HUES6 (cell line): Measurements from ENCODE around the gene KDM3B.
"Not testable (repeated sequence)": the region's sequence is repeated elsewhere in the genome, so short reads cannot be mapped to it uniquely, and the experiment has no call there.

Source experiments
- H3K27ac ChIP-seq: 2 replicates; pipeline ENCODE4 v1.7.0; 2013; ENCODE audit warnings: low read depth, mild to moderate bottlenecking, low read length, inconsistent platforms
- H3K27me3 ChIP-seq: 2 replicates; pipeline ENCODE4 v1.6.1; 2013; ENCODE audit warnings: low read length; ENCODE audit not compliant: control insufficient read depth, insufficient read depth
- H3K36me3 ChIP-seq: 2 replicates; pipeline ENCODE4 v1.6.1; 2013; ENCODE audit warnings: low read length; ENCODE audit not compliant: control insufficient read depth, insufficient read depth
- H3K4me1 ChIP-seq: 2 replicates; pipeline ENCODE4 v1.6.1; 2013; ENCODE audit warnings: low read length; ENCODE audit not compliant: control insufficient read depth, insufficient read depth
- H3K4me3 ChIP-seq: 2 replicates; pipeline ENCODE4 v1.5.1; 2013; ENCODE audit warnings: low read depth, low read length
- H3K9ac ChIP-seq: one replicate; pipeline ENCODE4 v1.6.1; 2013; ENCODE audit warnings: mild to moderate bottlenecking, low read length
- H3K9me3 ChIP-seq: 2 replicates; pipeline ENCODE4 v1.6.1; 2013; ENCODE audit warnings: low read depth, low read length; ENCODE audit not compliant: control insufficient read depth, insufficient read depth

KDM3B gene, protein sequence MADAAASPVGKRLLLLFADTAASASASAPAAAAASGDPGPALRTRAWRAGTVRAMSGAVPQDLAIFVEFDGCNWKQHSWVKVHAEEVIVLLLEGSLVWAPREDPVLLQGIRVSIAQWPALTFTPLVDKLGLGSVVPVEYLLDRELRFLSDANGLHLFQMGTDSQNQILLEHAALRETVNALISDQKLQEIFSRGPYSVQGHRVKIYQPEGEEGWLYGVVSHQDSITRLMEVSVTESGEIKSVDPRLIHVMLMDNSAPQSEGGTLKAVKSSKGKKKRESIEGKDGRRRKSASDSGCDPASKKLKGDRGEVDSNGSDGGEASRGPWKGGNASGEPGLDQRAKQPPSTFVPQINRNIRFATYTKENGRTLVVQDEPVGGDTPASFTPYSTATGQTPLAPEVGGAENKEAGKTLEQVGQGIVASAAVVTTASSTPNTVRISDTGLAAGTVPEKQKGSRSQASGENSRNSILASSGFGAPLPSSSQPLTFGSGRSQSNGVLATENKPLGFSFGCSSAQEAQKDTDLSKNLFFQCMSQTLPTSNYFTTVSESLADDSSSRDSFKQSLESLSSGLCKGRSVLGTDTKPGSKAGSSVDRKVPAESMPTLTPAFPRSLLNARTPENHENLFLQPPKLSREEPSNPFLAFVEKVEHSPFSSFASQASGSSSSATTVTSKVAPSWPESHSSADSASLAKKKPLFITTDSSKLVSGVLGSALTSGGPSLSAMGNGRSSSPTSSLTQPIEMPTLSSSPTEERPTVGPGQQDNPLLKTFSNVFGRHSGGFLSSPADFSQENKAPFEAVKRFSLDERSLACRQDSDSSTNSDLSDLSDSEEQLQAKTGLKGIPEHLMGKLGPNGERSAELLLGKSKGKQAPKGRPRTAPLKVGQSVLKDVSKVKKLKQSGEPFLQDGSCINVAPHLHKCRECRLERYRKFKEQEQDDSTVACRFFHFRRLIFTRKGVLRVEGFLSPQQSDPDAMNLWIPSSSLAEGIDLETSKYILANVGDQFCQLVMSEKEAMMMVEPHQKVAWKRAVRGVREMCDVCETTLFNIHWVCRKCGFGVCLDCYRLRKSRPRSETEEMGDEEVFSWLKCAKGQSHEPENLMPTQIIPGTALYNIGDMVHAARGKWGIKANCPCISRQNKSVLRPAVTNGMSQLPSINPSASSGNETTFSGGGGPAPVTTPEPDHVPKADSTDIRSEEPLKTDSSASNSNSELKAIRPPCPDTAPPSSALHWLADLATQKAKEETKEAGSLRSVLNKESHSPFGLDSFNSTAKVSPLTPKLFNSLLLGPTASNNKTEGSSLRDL (N-terminal part only)

DNA sequence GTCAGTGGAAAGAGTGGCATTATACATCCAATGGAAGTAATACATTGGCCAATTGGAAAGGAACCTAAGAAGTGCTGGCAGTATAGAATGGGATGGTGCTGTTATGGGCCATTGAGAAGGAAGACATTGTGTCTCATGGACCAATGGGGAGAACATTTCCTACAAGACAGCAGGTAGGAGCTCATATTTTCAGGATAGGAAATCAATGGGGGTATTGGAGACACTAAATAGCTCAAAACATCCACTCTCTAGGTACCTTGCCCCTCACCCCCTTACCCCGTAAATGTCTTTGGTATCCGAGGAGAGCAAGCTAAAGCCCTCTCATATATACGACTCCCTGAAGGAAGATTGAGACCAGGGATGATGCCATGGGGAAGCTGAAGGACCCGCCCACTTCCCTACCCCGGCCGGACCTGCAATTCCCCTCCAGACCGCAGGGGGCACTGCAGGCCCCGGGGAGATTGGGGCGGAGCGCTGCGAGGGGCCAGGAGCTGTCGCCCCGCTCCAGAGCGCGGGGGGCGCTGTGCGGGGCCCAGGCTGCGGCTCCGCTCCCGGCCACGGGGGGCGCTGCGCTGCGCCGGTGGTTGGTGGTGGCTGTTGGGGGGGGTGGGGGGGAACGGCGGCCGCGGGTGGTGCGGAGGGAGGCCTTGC is at the start of gene KDM3B:
Gene KDM3B (plus strand): TSS at position 615 of the 651 bp plus-strand sequence. CDS start 111 bp downstream, outside the sequence.
- Histone ChIP-seq H3K9me3 (peaks cover 4% of the 10 kb centered on the region; the same call in 1 of the 2 replicates), H3K4me1 (peaks cover 13% of the 10 kb centered on the region; the same call in 1 of the 2 replicates), H3K27me3 (no peaks in the 10 kb centered on the region), H3K36me3 (peaks cover 31% of the 10 kb centered on the region), H3K27ac (peak within 1 kb of the TSS; percentile 84), H3K4me3 (peak within 1 kb of the TSS; percentile 98), H3K9ac (peak within 1 kb of the TSS; percentile 96)

DNA sequence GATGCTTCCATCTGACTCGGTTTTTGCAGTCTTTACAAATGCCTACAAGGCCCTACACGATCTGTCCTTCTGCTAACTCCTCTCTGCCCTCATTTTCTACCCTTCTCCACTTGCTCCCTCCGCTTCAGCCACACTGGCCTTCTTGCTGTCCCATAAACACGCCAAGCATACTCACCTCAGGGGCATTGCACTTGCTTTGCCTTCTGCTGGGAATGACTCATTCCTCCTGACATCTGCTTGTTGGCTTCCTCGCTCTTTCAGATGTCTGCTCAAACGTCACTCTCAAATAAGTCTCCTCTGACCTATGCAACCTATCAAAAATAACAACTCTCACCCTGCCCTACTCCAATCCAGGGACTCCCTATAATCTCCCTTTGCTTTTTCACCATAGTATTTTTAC is 49.1 kb upstream of the KDM3B start:
- Histone ChIP-seq H3K9ac (no peak overlapping the region), H3K9me3 (no peaks in the 10 kb centered on the region), H3K4me1 (no peaks in the 10 kb centered on the region), H3K27ac (no peak overlapping the region), H3K27me3 (no peaks in the 10 kb centered on the region), H3K4me3 (no peak overlapping the region), H3K36me3 (peaks cover 14% of the 10 kb centered on the region; the same call in 1 of the 2 replicates)

DNA sequence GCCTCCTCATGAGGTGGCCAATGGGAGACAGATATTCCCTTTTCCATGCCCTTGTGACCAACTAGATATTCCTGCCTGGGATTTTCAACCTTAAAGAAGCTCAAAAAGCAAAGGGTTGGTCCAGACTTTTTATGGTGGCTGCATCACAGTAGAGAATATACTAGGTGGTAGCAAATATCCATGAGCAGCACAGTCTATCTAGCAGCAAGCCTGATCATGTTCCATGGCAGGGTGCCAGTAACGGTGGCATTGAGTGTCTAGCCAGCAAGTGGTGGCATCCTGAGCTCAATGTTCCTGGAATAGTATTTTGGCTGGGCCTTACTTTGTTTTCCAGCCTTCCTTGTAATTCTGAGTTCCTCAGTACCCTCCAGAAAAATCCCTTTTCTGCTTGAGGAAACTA is 46.7 kb upstream of the KDM3B start:
- Histone ChIP-seq H3K27ac (no peak overlapping the region), H3K9ac (no peak overlapping the region), H3K27me3 (no peaks in the 10 kb centered on the region), H3K4me3 (no peak overlapping the region), H3K4me1 (no peaks in the 10 kb centered on the region), H3K36me3 (peaks cover 9% of the 10 kb centered on the region; the same call in 1 of the 2 replicates), H3K9me3 (no peaks in the 10 kb centered on the region)

DNA sequence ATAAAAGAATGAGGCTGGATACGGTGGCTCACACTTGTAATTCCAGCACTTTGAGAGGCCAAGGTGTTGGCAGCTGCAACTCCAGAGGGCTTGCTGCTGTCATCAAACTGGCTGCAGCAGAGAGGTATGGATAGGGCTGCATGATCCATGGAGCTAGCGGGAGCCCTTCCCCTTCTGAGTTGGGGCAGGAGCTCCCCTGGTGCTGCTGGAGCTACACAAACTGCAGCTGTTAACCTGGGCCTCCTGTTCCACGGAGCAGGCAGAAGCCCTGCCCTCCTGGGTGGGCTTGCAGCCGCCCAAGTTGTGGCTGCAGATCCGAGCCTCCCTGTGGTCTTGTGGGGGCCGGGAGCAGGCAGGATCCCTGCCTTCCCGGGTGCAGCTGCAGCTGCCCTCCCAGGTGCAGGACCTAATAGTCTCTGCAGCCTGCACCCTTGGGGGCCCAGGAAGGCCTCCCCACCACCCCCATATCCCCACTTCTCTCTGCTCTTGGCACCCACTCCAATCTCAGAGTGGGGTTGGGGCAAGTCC is 36.7 kb upstream of the KDM3B start:
- Histone ChIP-seq H3K4me1 (no peaks in the 10 kb centered on the region), H3K9ac (no peak overlapping the region), H3K9me3 (no peaks in the 10 kb centered on the region)

DNA sequence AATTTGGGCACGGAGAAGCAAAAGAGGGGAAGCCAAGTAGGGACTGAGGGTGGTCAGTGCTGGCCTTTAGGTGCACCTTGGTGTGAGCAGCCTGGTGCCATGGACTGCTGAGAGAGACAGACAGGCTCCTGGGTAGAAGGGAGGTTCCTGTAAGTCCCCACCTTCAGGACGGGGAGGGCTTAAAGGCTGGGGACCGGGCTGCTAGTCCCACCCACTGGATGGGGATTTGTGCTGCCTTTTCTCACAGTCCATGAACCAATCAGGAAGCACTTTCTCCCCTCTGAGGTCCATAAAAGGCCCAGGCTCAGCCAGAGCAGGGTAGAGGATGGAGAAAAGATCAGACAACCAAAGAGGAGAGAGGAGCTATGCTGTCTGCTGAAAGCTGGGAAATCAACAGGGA is 36.1 kb upstream of the KDM3B start:
- no peaks in the 10 kb centered on the region for H3K4me1 ChIP-seq
- no peaks in the 10 kb centered on the region for H3K27me3 ChIP-seq
- H3K9ac ChIP-seq, result no peak overlapping the region
- no peaks in the 10 kb centered on the region for H3K9me3 ChIP-seq
- peaks cover 44% of the 10 kb centered on the region for H3K36me3 ChIP-seq
- no peak overlapping the region for H3K4me3 ChIP-seq
- no peak overlapping the region for H3K27ac ChIP-seq

More for the DNA sequence above, 36.7 kb upstream of the KDM3B start:
- H3K27ac ChIP-seq, result no peak overlapping the region
- peaks cover 44% of the 10 kb centered on the region for H3K36me3 ChIP-seq
- no peaks in the 10 kb centered on the region for H3K27me3 ChIP-seq
- no peak overlapping the region for H3K4me3 ChIP-seq

DNA sequence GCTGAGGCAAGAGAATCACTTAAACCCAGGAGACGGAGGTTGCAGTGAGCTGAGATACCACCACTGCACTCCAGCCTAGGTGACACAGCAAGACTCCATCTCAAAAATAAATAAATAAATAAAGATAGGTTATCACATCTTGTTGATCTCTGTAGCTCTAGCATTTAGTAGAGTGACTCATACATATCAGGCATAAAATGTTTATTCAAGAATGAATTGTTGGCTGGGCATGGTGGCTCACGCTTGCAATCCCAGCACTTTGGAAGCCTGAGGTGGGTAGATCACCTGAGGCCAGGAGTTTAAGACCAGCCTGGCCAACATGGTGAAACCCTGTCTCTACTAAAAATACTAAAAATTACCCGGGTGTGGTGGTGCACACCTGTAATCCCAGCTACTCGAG is 34.3 kb upstream of the KDM3B start:
- H3K36me3 ChIP-seq, result peaks cover 41% of the 10 kb centered on the region
- H3K9me3 ChIP-seq, H3K27me3 ChIP-seq, H3K9ac ChIP-seq, H3K27ac ChIP-seq, H3K4me1 ChIP-seq, H3K4me3 ChIP-seq: not testable (repeated sequence)

DNA sequence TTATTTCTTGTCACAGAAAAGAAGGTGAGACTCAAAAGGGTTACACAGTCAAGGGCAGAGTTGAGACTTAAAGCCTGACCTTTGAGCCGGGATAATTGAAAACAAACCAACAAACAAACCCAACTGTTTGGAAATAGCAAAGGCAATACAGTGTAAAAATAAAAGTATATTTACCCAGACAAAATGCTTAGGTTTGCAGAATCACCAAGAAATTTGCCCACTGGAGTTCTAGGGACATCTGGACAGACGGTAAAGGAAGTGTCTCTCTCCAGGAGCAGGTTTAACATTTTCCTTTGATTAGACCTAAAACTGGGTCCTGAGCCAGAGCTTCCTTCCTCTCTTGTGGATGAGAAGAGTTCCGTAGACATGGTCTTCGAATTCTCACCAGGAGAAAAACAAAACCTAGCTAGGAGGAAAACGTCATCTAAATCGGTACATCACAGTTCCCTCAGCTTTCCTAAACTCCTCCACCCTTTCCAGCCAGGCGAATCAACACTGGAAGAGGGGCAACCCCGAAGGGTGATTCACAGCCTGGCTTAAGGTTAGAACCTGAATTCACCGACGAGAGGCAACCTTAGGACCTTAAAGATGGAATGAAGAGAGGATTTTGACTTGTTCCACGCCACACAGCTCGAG is 21.6 kb upstream of the KDM3B start:
- H3K27me3 ChIP-seq, result no peaks in the 10 kb centered on the region
- no peaks in the 10 kb centered on the region for H3K9me3 ChIP-seq
- peaks cover 13% of the 10 kb centered on the region for H3K36me3 ChIP-seq
- H3K27ac ChIP-seq, result peak overlapping the region; percentile 47; the same call in 1 of the 2 replicates
- peak overlapping the region; percentile 81 for H3K9ac ChIP-seq
- no peaks in the 10 kb centered on the region for H3K4me1 ChIP-seq
- H3K4me3 ChIP-seq, result peak overlapping the region; percentile 72

DNA sequence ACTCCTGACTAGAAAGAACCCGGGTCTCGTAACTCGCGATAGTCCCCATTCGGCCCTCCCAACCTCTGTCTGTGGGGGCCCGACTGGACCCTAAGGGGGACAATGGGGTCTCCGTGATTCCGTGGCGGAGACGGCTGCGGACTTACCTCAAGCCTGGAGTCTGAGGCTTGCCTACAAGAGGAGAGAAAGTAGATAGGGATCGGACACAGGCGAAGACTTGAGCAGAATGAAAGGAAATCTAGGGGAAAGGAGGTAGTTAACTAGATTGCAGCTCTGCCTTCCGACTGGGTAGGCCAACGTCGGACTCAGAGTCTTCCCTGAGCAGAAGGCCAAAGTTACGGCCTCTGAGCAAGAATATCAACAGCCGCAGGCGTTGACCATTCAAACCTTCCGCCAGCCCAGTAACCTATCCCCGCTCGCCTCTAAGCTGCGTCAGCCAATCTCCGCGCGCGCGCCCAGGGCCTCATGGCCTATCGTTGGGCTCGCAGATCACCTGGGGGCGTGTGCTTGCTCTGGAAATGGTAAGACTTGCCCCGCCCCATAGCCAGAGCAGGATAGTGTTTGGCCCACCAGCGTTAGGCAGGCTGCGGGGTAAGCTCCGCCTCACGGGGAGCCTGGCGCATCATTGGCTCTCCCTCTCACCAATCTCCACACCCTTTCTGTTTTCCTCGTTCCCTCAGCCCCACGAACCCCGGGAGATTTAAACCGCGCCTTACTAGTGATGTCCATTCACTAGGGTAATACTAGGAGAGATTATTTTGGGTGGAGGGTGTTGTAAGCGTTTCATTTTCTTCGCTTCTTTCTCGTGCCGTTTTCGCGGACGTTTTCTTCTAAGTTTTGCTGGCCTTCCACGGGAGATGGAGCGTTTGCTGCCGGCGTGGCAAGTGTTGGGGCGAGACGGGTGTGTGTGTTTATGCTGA is 20.8 kb upstream of the KDM3B start, which contains the start of gene CDC25C:
Gene CDC25C (minus strand): TSS at position 356 of the 920 bp plus-strand sequence. CDS start 624 bp downstream, outside the sequence.
- H3K9ac ChIP-seq, result peak within 1 kb of the TSS; percentile 81
- H3K9me3 ChIP-seq, result no peaks in the 10 kb centered on the region
- no peaks in the 10 kb centered on the region for H3K27me3 ChIP-seq
- H3K36me3 ChIP-seq, result peaks cover 12% of the 10 kb centered on the region
- H3K4me1 ChIP-seq, result 0 out of 2 replicates have a peak, but pooled peaks cover under 1% of the 10 kb centered on the region
- peak within 1 kb of the TSS; percentile 72 for H3K4me3 ChIP-seq
- H3K27ac ChIP-seq, result peak within 1 kb of the TSS; percentile 47; the same call in 1 of the 2 replicates

DNA sequence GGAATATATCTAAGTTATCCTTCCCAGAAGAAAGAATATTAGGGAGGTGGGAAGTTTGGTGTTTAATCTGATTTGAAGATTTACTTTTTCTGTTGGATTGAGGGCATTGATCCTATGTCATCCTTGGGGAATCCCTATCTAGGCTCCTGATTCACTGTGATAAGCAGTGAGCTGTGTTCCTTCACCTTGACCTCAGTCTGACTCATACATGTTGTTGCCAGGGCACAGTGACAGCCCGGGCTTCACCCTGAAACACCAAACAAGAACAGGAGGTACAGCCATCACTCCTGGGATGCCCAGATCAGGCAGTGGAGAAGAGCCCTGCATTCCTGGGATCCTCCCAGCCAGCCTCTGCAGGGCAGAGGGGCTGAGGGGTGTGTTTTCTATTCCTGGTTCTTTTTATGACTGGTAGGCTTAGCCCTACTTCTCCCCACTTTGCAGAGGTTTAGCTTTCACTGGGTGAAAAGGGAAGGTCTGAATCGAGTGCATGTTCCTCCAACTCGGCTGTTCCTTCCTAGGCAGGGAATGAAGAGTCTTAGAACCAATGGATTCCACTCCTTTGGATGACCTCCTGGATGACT is 17.5 kb upstream of the KDM3B start:
- peaks cover 2% of the 10 kb centered on the region; the same call in 1 of the 2 replicates for H3K36me3 ChIP-seq
- H3K4me1 ChIP-seq, result peaks cover 15% of the 10 kb centered on the region; the same call in 1 of the 2 replicates
- H3K27ac ChIP-seq, result no peak overlapping the region
- H3K4me3 ChIP-seq, result no peak overlapping the region
- no peaks in the 10 kb centered on the region for H3K9me3 ChIP-seq
- no peak overlapping the region for H3K9ac ChIP-seq
- no peaks in the 10 kb centered on the region for H3K27me3 ChIP-seq
